GM12878 (cell line): ENCODE data around the gene DIO3. TPM values are rescaled to one million over a fixed set of nuclear protein-coding genes. Genes with fewer than 3 reads are reported as not detected.

Source experiments
- ATAC-seq: fragments of 200-7000 bp; cut with Tn5 transposase; 3 replicates; pipeline ENCODE4 v1.9.1; 2020; ENCODE audit warnings: mild to moderate bottlenecking, moderate library complexity
- BruUV-seq: library from RNA; stranded (reverse); fragments of 400-500 nt; replicated peaks from 2 replicates; lab custom pipeline; 2021; lab: Mats Ljungman, UMichigan
- CTCF ChIA-PET: fragments of 300-600 bp; sonication (Branson Sonifier 250); formaldehyde crosslinking; extraction: SDS; loops from one replicate; lab custom pipeline; 2021; ENCODE audit warnings: inconsistent platforms; lab: Yijun Ruan, JAX
- POLR2A ChIA-PET: fragments of 350-600 bp; formaldehyde crosslinking; extraction: SDS; loops from one replicate; lab custom pipeline; 2021; ENCODE audit warnings: inconsistent platforms; lab: Charles Lee
- RAD21 ChIA-PET: fragments of 300-600 bp; sonication (Branson Sonifier 250); formaldehyde crosslinking; loops from one replicate; lab custom pipeline; 2023; ENCODE audit warnings: antibody characterized with exemption; ENCODE audit not compliant: unreplicated experiment; lab: Charles Lee
- SMC1A ChIA-PET: fragments of 300-600 bp; sonication (Branson Sonifier 250); formaldehyde crosslinking; loops from one replicate; lab custom pipeline; 2023; ENCODE audit not compliant: unreplicated experiment, uncharacterized antibody; lab: Charles Lee
- DNase-seq: peaks from one replicate; pipeline ENCODE4 v3.0.0-alpha.2; 2011; ENCODE audit warnings: low read depth, low spot score
- FAIRE-seq: peaks from 3 replicates; lab custom pipeline; 2011; peaks lifted over from hg19 to GRCh38; lab: Jason Lieb, UNC
- H2AFZ ChIP-seq: 2 replicates; pipeline ENCODE4 v1.6.0; 2011; ENCODE audit warnings: low read depth, low read length, control low read depth; ENCODE audit not compliant: control insufficient read depth
- H3K27ac ChIP-seq: 2 replicates; pipeline ENCODE4 v1.5.1; 2011; ENCODE audit warnings: control low read depth; ENCODE audit not compliant: control insufficient read depth, insufficient read depth
- H3K27me3 ChIP-seq, 2 experiments: replicated peaks in 1 of 2; 2 replicates each; pipeline versions ENCODE4 v1.6.0 to v1.6.1; 2011; ENCODE audit warnings: low read length in 1 of 2; ENCODE audit not compliant: control insufficient read depth in 2 of 2, insufficient read depth in 2 of 2
- H3K36me3 ChIP-seq, 2 experiments: 2 replicates each; pipeline ENCODE4 v1.5.1; 2011; ENCODE audit warnings: low read length in 1 of 2; ENCODE audit not compliant: control insufficient read depth in 2 of 2, insufficient read depth in 2 of 2
- H3K4me1 ChIP-seq: 2 replicates; pipeline ENCODE4 v1.6.1; 2011; ENCODE audit warnings: mild to moderate bottlenecking, low read length, moderate library complexity, mixed read lengths; ENCODE audit not compliant: control insufficient read depth, insufficient read depth
- H3K4me2 ChIP-seq: 2 replicates; pipeline ENCODE4 v1.6.0; 2011; ENCODE audit warnings: control low read depth; ENCODE audit not compliant: control insufficient read depth, insufficient read depth
- H3K4me3 ChIP-seq: fragments of 200-600 bp; sonication (generic); 2 replicates; pipeline ENCODE4 v1.5.1; 2016
- H3K79me2 ChIP-seq: 2 replicates; pipeline ENCODE4 v1.6.0; 2011; ENCODE audit warnings: low read length; ENCODE audit not compliant: control insufficient read depth, insufficient read depth
- H3K9ac ChIP-seq: 2 replicates; pipeline ENCODE4 v1.8.0; 2011; ENCODE audit warnings: low read length, control low read depth, mixed read lengths; ENCODE audit not compliant: control insufficient read depth, insufficient read depth
- H3K9me3 ChIP-seq: replicated peaks from 3 replicates; pipeline ENCODE4 v1.5.1; 2011; ENCODE audit warnings: mild to moderate bottlenecking, low read length; ENCODE audit not compliant: control insufficient read depth, insufficient read depth
- H4K20me1 ChIP-seq: 2 replicates; pipeline ENCODE4 v1.6.0; 2011; ENCODE audit not compliant: control insufficient read depth, insufficient read depth
- BACH1 ChIP-seq: fragments of 450-650 bp; IDR thresholded peaks from 2 replicates; pipeline ENCODE4 v1.6.1; 2017; ENCODE audit warnings: mild to moderate bottlenecking, borderline replicate concordance
- BCL11A ChIP-seq: IDR thresholded peaks from 2 replicates; pipeline ENCODE4 v1.6.1; 2011; ENCODE audit warnings: low read depth, low read length
- CBFB ChIP-seq: IDR thresholded peaks from 2 replicates; pipeline ENCODE4 v1.6.1; 2016; ENCODE audit warnings: antibody characterized with exemption, low read depth
- IKZF1 ChIP-seq: fragments of 450-650 bp; conservative IDR thresholded peaks from 2 replicates; pipeline ENCODE4 v1.6.1; 2017; ENCODE audit warnings: antibody characterized with exemption, mild to moderate bottlenecking
- MYB ChIP-seq: fragments of 150-350 bp; IDR thresholded peaks from 2 replicates; pipeline ENCODE4 v1.6.1; 2014; ENCODE audit warnings: mild to moderate bottlenecking, low read depth, low read length, borderline replicate concordance
- RAD51 ChIP-seq: fragments of 450-650 bp; IDR thresholded peaks from 2 replicates; pipeline ENCODE4 v1.6.1; 2016; ENCODE audit warnings: moderate library complexity, mild to moderate bottlenecking, inconsistent platforms
- RBBP5 ChIP-seq: fragments of 200-600 bp; sonication (generic); conservative IDR thresholded peaks from 2 replicates; pipeline ENCODE4 v1.6.1; 2016
- SP1 ChIP-seq: IDR thresholded peaks from one replicate; pipeline ENCODE4 v1.6.1; 2011; ENCODE audit warnings: low read depth, low read length
- SPI1 ChIP-seq: IDR thresholded peaks from 2 replicates; pipeline ENCODE4 v1.6.1; 2011; ENCODE audit warnings: low read depth, mild to moderate bottlenecking, low read length, moderate library complexity, borderline replicate concordance; ENCODE audit not compliant: insufficient read depth
- STAT3 ChIP-seq: IDR thresholded peaks from 2 replicates; pipeline ENCODE4 v1.6.1; 2011; ENCODE audit warnings: low read depth, low read length, improper control_type of control experiment
- TBL1XR1 ChIP-seq: IDR thresholded peaks from 2 replicates; pipeline ENCODE4 v1.6.1; 2012; ENCODE audit warnings: low read depth, low read length, improper control_type of control experiment
- TCF7 ChIP-seq: IDR thresholded peaks from 2 replicates; pipeline ENCODE4 v1.6.1; 2014; ENCODE audit warnings: antibody characterized with exemption, borderline replicate concordance
- ZNF384 ChIP-seq: IDR thresholded peaks from 2 replicates; pipeline ENCODE4 v1.6.1; 2012; ENCODE audit warnings: low read depth, mild to moderate bottlenecking, low read length, improper control_type of control experiment, borderline replicate concordance
- ZZZ3 ChIP-seq: IDR thresholded peaks from 2 replicates; pipeline ENCODE4 v1.6.1; 2011; ENCODE audit warnings: low read depth; ENCODE audit not compliant: control insufficient read depth, insufficient read length
- WGBS: methylation state at CpG from one replicate; pipeline ENCODE4 v1.1.6; 2016; ENCODE audit warnings: low lambda C conversion rate; ENCODE audit not compliant: insufficient replicate concordance, insufficient coverage; ENCODE audit errors: missing lambda C conversion rate; 5-methylcytosine and 5-hydroxymethylcytosine counted together
- in situ Hi-C: fragments of 300-500 bp; cut with MboI; formaldehyde crosslinking; loops from 9 replicates; pipeline ENCODE4 v1.14.3; 2018; ENCODE audit warnings: mixed read lengths
- intact Hi-C: fragments of 100-400 bp; cut with micrococcal nuclease; formaldehyde crosslinking; loops from one replicate; pipeline ENCODE4 v1.14.2; 2022; ENCODE audit not compliant: unreplicated experiment
- polyA plus RNA-seq, 11 experiments: library from polyadenylated mRNA; depleted of rRNA in 4 of 11; unstranded in 6 of 11; stranded (reverse) in 5 of 11; fragments of >200 nt; fragmentation: Nextera tagmentation in 4 of 11; fragmentation: Illumina TruSeq in 1 of 11; extraction: Ambion mirVana in 4 of 11; extraction: Trizol in 1 of 11; gene quantifications; 1 replicate in 1 of 11; 2 replicates in 10 of 11; pipeline versions ENCODE4 v1.2.1 to v1.2.3, GENCODE V29; 2011 to 2016; ENCODE audit warnings: inconsistent platforms in 2 of 11, missing spikeins in 2 of 11, low read depth in 1 of 11
- total RNA-seq, 4 experiments: library from RNA; depleted of rRNA in 3 of 4; stranded (reverse); fragments of >200 nt in 3 of 4; fragmentation: Illumina TruSeq in 1 of 4; extraction: Trizol in 1 of 4; gene quantifications; 2 replicates each; pipeline versions ENCODE4 v1.2.1 to v1.2.3, GENCODE V29; 2013 to 2021
- TF ChIP-seq, protein P1 (sequence below): fragments of 450-650 bp; IDR thresholded peaks from 2 replicates; pipeline ENCODE4 v1.6.1; 2017; ENCODE audit warnings: antibody characterized with exemption, mild to moderate bottlenecking, moderate library complexity
- TF ChIP-seq, protein P2 (sequence below): IDR thresholded peaks from 2 replicates; pipeline ENCODE4 v1.6.1; 2012; ENCODE audit warnings: low read length, inconsistent platforms
- TF ChIP-seq, protein P3 (sequence below): fragments of 450-650 bp; IDR thresholded peaks from 2 replicates; pipeline ENCODE4 v1.6.1; 2017; ENCODE audit warnings: low read depth, mild to moderate bottlenecking, moderate library complexity

Gene DIO3
- total and polyA plus RNA-seq, 10 of the 15 experiments (the other 5 are each of a cell fraction or from before 2014, with no cell fraction given): not detected

DNA sequence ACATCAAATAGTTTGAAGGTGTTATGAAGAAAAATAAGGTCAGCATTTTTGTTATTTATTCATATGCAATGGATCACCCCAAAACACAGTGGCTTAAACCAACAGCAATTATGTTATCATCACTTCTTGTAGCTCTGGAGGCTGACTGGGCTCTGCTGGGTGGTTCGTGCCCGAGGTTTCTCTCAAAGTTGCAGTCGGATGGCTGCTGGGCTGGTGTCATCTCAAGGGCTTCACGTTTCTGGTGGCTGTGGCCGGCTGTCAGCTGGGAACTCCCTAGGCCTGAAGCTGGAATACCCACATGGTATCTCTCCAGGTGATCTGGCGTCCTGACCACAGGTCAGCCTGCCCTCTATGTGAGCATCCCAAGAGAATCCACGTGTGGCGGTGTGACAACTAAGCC lies 12.0 kb downstream of the DIO3 start:
- Histone ChIP-seq H3K79me2 (no peaks in the 10 kb centered on the region), H3K36me3 (no peaks in the 10 kb centered on the region), H3K27me3 (no peaks in the 10 kb centered on the region), H3K4me1 (no peaks in the 10 kb centered on the region), H4K20me1 (no peaks in the 10 kb centered on the region), H3K4me2 (no peak overlapping the region), H3K27ac (no peak overlapping the region), H3K4me3 (no peak overlapping the region), H2AFZ (no peak overlapping the region), H3K9me3 (no peaks in the 10 kb centered on the region), H3K9ac (no peak overlapping the region)
- SMC1A ChIA-PET: no interaction called here
- FAIRE-seq (no peak), DNase-seq (no peak), ATAC-seq (no peak)
- CTCF ChIA-PET: no interaction called here
- POLR2A ChIA-PET: no interaction called here
- BruUV-seq: no TSS peak
- TF ChIP-seq, protein P1, sequence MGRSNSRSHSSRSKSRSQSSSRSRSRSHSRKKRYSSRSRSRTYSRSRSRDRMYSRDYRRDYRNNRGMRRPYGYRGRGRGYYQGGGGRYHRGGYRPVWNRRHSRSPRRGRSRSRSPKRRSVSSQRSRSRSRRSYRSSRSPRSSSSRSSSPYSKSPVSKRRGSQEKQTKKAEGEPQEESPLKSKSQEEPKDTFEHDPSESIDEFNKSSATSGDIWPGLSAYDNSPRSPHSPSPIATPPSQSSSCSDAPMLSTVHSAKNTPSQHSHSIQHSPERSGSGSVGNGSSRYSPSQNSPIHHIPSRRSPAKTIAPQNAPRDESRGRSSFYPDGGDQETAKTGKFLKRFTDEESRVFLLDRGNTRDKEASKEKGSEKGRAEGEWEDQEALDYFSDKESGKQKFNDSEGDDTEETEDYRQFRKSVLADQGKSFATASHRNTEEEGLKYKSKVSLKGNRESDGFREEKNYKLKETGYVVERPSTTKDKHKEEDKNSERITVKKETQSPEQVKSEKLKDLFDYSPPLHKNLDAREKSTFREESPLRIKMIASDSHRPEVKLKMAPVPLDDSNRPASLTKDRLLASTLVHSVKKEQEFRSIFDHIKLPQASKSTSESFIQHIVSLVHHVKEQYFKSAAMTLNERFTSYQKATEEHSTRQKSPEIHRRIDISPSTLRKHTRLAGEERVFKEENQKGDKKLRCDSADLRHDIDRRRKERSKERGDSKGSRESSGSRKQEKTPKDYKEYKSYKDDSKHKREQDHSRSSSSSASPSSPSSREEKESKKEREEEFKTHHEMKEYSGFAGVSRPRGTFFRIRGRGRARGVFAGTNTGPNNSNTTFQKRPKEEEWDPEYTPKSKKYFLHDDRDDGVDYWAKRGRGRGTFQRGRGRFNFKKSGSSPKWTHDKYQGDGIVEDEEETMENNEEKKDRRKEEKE: no peak
- TF ChIP-seq STAT3 (no peak), TCF7 (no peak), RAD51 (no peak), CBFB (no peak), MYB (no peak), ZNF384 (no peak), SP1 (no peak), SPI1 (no peak), TBL1XR1 (no peak), RBBP5 (no peak), ZZZ3 (no peak), BCL11A (no peak), IKZF1 (no peak), BACH1 (no peak)
- TF ChIP-seq, protein P2, sequence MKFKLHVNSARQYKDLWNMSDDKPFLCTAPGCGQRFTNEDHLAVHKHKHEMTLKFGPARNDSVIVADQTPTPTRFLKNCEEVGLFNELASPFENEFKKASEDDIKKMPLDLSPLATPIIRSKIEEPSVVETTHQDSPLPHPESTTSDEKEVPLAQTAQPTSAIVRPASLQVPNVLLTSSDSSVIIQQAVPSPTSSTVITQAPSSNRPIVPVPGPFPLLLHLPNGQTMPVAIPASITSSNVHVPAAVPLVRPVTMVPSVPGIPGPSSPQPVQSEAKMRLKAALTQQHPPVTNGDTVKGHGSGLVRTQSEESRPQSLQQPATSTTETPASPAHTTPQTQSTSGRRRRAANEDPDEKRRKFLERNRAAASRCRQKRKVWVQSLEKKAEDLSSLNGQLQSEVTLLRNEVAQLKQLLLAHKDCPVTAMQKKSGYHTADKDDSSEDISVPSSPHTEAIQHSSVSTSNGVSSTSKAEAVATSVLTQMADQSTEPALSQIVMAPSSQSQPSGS: no peak
- TF ChIP-seq, protein P3, sequence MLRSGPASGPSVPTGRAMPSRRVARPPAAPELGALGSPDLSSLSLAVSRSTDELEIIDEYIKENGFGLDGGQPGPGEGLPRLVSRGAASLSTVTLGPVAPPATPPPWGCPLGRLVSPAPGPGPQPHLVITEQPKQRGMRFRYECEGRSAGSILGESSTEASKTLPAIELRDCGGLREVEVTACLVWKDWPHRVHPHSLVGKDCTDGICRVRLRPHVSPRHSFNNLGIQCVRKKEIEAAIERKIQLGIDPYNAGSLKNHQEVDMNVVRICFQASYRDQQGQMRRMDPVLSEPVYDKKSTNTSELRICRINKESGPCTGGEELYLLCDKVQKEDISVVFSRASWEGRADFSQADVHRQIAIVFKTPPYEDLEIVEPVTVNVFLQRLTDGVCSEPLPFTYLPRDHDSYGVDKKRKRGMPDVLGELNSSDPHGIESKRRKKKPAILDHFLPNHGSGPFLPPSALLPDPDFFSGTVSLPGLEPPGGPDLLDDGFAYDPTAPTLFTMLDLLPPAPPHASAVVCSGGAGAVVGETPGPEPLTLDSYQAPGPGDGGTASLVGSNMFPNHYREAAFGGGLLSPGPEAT: no peak
- WGBS: 24% methylated on average over 8 of the region's 8 CpGs
- RAD21 ChIA-PET: no interaction called here
- intact Hi-C loops: no loop called here
- in situ Hi-C loops: no loop called here
